ENCODE data around the gene ATAD3B. TPM values are rescaled to one million over a fixed set of nuclear protein-coding genes. Genes with fewer than 3 reads are reported as not detected.

ATAD3B gene
- polyA plus RNA-seq, 3 donors, result 2.3 to 23.3 (median 2.3) TPM

- Histone ChIP-seq H3K36me3 (replicated peaks in 1 of 2; ENCODE audit: control insufficient read depth in 1 of 2, insufficient read depth in 2 of 2, low read length in 2 of 2) (peaks cover 31 to 36% of the 10 kb centered on the region in 2 donors), H3K4me2 (replicated peaks; ENCODE audit: extremely low read depth, low read length, poor library complexity, severe bottlenecking) (peak within 1 kb of the TSS; percentile 34), H3K9ac (ENCODE audit: insufficient read depth, low read length, poor library complexity, severe bottlenecking) (no peak within 1 kb of the TSS), H3K27ac (ENCODE audit: low read depth in 1 of 2, low read length in 2 of 2) (no peak within 1 kb of the TSS), H3K9me3 (replicated peaks in 1 of 2; ENCODE audit: control insufficient read depth in 1 of 2, insufficient read depth in 1 of 2, low read length in 2 of 2) (no peaks in the 10 kb centered on the region), H3K27me3 (ENCODE audit: control insufficient read depth in 2 of 2, insufficient read depth in 2 of 2, low read length in 2 of 2) (peaks cover 0 to 20% of the 10 kb centered on the region in 2 donors), H3K4me1 (ENCODE audit: control insufficient read depth in 1 of 2, insufficient read depth in 2 of 2, low read length in 2 of 2) (peaks cover 0 to 7% of the 10 kb centered on the region in 2 donors), H4K20me1 (ENCODE audit: insufficient read depth, low read length) (peaks cover 11% of the 10 kb centered on the region), H3K79me2 (ENCODE audit: insufficient read depth, low read length) (no peaks in the 10 kb centered on the region), H3K4me3 (replicated peaks in 1 of 3; ENCODE audit: low read depth in 2 of 3, low read length in 3 of 3) (peak within 1 kb of the TSS in 1 of 3 experiments; percentile 20), H2AFZ (ENCODE audit: insufficient read depth, low read depth, low read length, poor library complexity, severe bottlenecking) (no peak within 1 kb of the TSS)
- Mint-ChIP-seq H3K36me3 (peaks cover 33 to 36% of the 10 kb centered on the region in 2 donors), H3K4me1 (no peaks in the 10 kb centered on the region), H3K27me3 (ENCODE audit: low read depth in 3 of 3) (peaks cover 4 to 28% (median 17%) of the 10 kb centered on the region in 3 donors), H3K27ac (no peak within 1 kb of the TSS), H3K4me3 (peak within 1 kb of the TSS in 1 of 2 donors; percentile 62), H3K9me3 (peaks cover 0 to 3% (median 0%) of the 10 kb centered on the region in 7 donors)
- DNase-seq, result peak in 1 of 3 donors; percentile 10
- TF ChIP-seq CTCF (IDR thresholded peaks at IDR 0.05), result no peak
- intact Hi-C loops (cut with micrococcal nuclease), result no loop called here
- under 1% methylated on average over 61 of the region's 100 CpGs for WGBS (ENCODE audit: insufficient coverage)
Measured at GRCh38 chr1:1540090-1540817, 68.7 kb downstream of the ATAD3B start, which contains the start of gene TMEM240. Gene TMEM240 (minus strand): TSS chr1:1540624. CDS start chr1:1540346, 278 bp downstream.

GRCh38 chr1:1540818-1541628, 69.5 kb downstream of the ATAD3B start:
- Mint-ChIP-seq H3K4me3 (peak overlapping the region in 1 of 2 donors; percentile 37), H3K36me3 (peaks cover 33 to 36% of the 10 kb centered on the region in 2 donors), H3K4me1 (no peaks in the 10 kb centered on the region), H3K27me3 (ENCODE audit: low read depth in 3 of 3) (peaks cover 4 to 28% (median 17%) of the 10 kb centered on the region in 3 donors), H3K9me3 (peaks cover 0 to 5% (median 0%) of the 10 kb centered on the region in 7 donors), H3K27ac (no peak overlapping the region)
- peaks cover 32 to 36% of the 10 kb centered on the region in 2 donors for H3K36me3 ChIP-seq (replicated peaks in 1 of 2; ENCODE audit: control insufficient read depth in 1 of 2, insufficient read depth in 2 of 2, low read length in 2 of 2)
- H2AFZ ChIP-seq (ENCODE audit: insufficient read depth, low read depth, low read length, poor library complexity, severe bottlenecking), result no peak overlapping the region
- intact Hi-C loops (cut with micrococcal nuclease), result no loop called here
- peak in 1 of 3 donors; percentile 6 for DNase-seq
- H3K4me3 ChIP-seq (replicated peaks in 1 of 3; ENCODE audit: low read depth in 2 of 3, low read length in 3 of 3), result peak overlapping the region in 1 of 3 experiments; percentile 20
- H3K79me2 ChIP-seq (ENCODE audit: insufficient read depth, low read length), result no peaks in the 10 kb centered on the region
- no peak for TF ChIP-seq CTCF (IDR thresholded peaks at IDR 0.05)
- H3K4me2 ChIP-seq (replicated peaks; ENCODE audit: extremely low read depth, low read length, poor library complexity, severe bottlenecking), result peak overlapping the region; percentile 34
- H4K20me1 ChIP-seq (ENCODE audit: insufficient read depth, low read length), result peaks cover 12% of the 10 kb centered on the region
- 70% methylated on average over 53 of the region's 53 CpGs for WGBS (ENCODE audit: insufficient coverage)
- H3K27me3 ChIP-seq (ENCODE audit: control insufficient read depth in 2 of 2, insufficient read depth in 2 of 2, low read length in 2 of 2), result peaks cover 0 to 20% of the 10 kb centered on the region in 2 donors
- H3K9me3 ChIP-seq (replicated peaks in 1 of 2; ENCODE audit: control insufficient read depth in 1 of 2, insufficient read depth in 1 of 2, low read length in 2 of 2), result no peaks in the 10 kb centered on the region
- no peak overlapping the region for H3K27ac ChIP-seq (ENCODE audit: low read depth in 1 of 2, low read length in 2 of 2)
- peaks cover 0 to 7% of the 10 kb centered on the region in 2 donors for H3K4me1 ChIP-seq (ENCODE audit: control insufficient read depth in 1 of 2, insufficient read depth in 2 of 2, low read length in 2 of 2)
- H3K9ac ChIP-seq (ENCODE audit: insufficient read depth, low read length, poor library complexity, severe bottlenecking), result no peak overlapping the region

Measured in CD14-positive monocyte (primary cell).